A673 (cell line): ENCODE results near the gene PCARE. TPM values are rescaled to one million over a fixed set of nuclear protein-coding genes. Genes with fewer than 3 reads are reported as not detected.
"Not testable (repeated sequence)": the region's sequence is repeated elsewhere in the genome, so short reads cannot be mapped to it uniquely, and the experiment has no call there.

Experiments used
- BruUV-seq: library from RNA; stranded (reverse); fragments of 400-500 nt; replicated peaks from 2 replicates; lab custom pipeline; 2021; lab: Mats Ljungman, UMichigan
- CTCF ChIA-PET: fragments of 300-600 bp; sonication (Branson Sonifier 250); formaldehyde crosslinking; loops from one replicate; lab custom pipeline; 2022; ENCODE audit warnings: antibody characterized with exemption; lab: Charles Lee
- POLR2A ChIA-PET: fragments of 300-600 bp; sonication (Branson Sonifier 250); formaldehyde crosslinking; loops from one replicate; lab custom pipeline; 2022; ENCODE audit warnings: antibody characterized with exemption; ENCODE audit not compliant: low non-redundant PET; lab: Charles Lee
- DNase-seq: peaks from one replicate; pipeline ENCODE4 v3.0.0-alpha.2; 2015; ENCODE audit warnings: low spot score
- H3K27ac ChIP-seq: fragments of 200-600 bp; sonication (generic); 2 replicates; pipeline ENCODE4 v1.5.1; 2016; ENCODE audit warnings: mixed run types, low read depth, mild to moderate bottlenecking, mixed read lengths, antibody characterized with exemption, low read length; ENCODE audit not compliant: poor library complexity, severe bottlenecking
- H3K27me3 ChIP-seq: fragments of 200-600 bp; sonication (generic); replicated peaks from 2 replicates; pipeline ENCODE4 v1.6.1; 2017; ENCODE audit warnings: mixed run types, low read depth, mild to moderate bottlenecking, mixed read lengths, antibody characterized with exemption, low read length; ENCODE audit not compliant: insufficient read depth, poor library complexity
- H3K36me3 ChIP-seq: fragments of 200-600 bp; sonication (generic); 2 replicates; pipeline ENCODE4 v1.6.1; 2016; ENCODE audit warnings: mixed run types, mild to moderate bottlenecking, mixed read lengths, antibody characterized with exemption, low read length; ENCODE audit not compliant: insufficient read depth, poor library complexity, severe bottlenecking
- H3K4me1 ChIP-seq: fragments of 200-600 bp; sonication (generic); 2 replicates; pipeline ENCODE4 v1.6.1; 2017; ENCODE audit warnings: mixed run types, mild to moderate bottlenecking, mixed read lengths, antibody characterized with exemption, low read length; ENCODE audit not compliant: insufficient read depth, poor library complexity, severe bottlenecking
- H3K4me3 ChIP-seq: fragments of 200-600 bp; sonication (generic); 2 replicates; pipeline ENCODE4 v1.5.1; 2016; ENCODE audit warnings: low read depth, mixed run types, mild to moderate bottlenecking, mixed read lengths, low read length; ENCODE audit not compliant: poor library complexity, severe bottlenecking
- H3K9me3 ChIP-seq: fragments of 200-600 bp; sonication (generic); 2 replicates; pipeline ENCODE4 v1.6.1; 2016; ENCODE audit warnings: mixed run types, low read depth, mild to moderate bottlenecking, mixed read lengths, antibody characterized with exemption, low read length; ENCODE audit not compliant: poor library complexity, severe bottlenecking
- EZH2 ChIP-seq: fragments of 200-600 bp; sonication (generic); IDR thresholded peaks from 2 replicates; pipeline ENCODE4 v1.6.1; 2017; ENCODE audit warnings: borderline replicate concordance, low read depth, mild to moderate bottlenecking, mixed read lengths, antibody characterized with exemption, low read length; ENCODE audit not compliant: poor library complexity, severe bottlenecking
- intact Hi-C: fragments of 100-400 bp; cut with micrococcal nuclease; formaldehyde crosslinking; loops from one replicate; pipeline ENCODE4 v1.10.0; 2022; ENCODE audit not compliant: unreplicated experiment
- total RNA-seq: library from RNA; stranded (reverse); gene quantifications from 2 replicates; pipeline ENCODE4 v1.2.3, GENCODE V29; 2021
- TF ChIP-seq, protein P1 (sequence below): fragments of 300-800, 200-600 bp; sonication (generic); conservative IDR thresholded peaks from 2 replicates; pipeline ENCODE4 v1.5.1; 2017; ENCODE audit warnings: low read depth, mild to moderate bottlenecking, antibody characterized with exemption, low read length, moderate library complexity, mixed read lengths

PCARE gene
- total RNA-seq, 1 experiment from 2014 or later = not detected

DNA sequence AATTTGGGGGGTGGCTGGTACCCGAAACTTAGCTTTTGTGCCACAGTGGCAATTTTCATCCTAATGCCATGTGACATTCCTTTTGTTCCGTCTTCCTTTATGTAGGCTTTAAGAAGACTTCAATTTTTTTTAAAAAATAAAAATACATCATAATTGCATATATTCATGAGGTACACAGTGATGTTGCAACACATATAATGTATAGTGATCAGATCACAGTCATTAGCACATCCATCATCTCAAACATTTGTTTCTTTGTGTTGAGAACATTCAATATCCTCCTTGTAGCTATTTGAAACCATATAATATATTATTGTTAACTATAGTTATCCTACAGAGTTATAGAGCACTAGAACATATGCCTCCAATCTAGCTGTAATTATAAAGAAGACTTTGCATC lies 34.9 kb upstream of the PCARE start:
- BruUV-seq = no TSS peak
- CTCF ChIA-PET = no interaction called here

DNA sequence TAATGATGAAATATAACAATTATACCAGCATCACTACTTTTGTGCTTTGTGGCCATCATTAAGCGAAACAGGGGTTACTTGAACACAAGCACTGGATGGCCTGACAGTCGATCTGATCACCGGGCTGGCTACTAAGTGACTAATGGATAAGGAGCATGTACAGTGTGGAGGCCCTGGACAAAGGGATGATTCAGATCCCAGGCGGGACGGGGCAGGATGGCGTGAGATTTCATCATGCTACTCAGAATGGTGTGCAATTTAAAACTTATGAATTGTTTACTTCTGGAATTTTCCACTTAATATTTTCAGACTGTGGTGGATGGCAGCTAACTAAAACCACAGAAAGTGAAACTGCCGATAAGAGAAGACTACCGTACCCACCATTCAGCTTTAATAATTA lies 33.9 kb upstream of the PCARE start:
- no peak for TF ChIP-seq EZH2
- no peaks in the 10 kb centered on the region for H3K36me3 ChIP-seq
- POLR2A ChIA-PET = no interaction called here
- DNase-seq = peak; percentile 21
- no peaks in the 10 kb centered on the region for H3K9me3 ChIP-seq
- intact Hi-C loops = no loop called here
- no TSS peak for BruUV-seq
- no peaks in the 10 kb centered on the region for H3K4me1 ChIP-seq
- H3K4me3 ChIP-seq = no peak overlapping the region
- no peak overlapping the region for H3K27ac ChIP-seq
- H3K27me3 ChIP-seq = no peaks in the 10 kb centered on the region
- CTCF ChIA-PET = no interaction called here

More for the DNA sequence above, 34.9 kb upstream of the PCARE start:
- TF ChIP-seq, protein P1, sequence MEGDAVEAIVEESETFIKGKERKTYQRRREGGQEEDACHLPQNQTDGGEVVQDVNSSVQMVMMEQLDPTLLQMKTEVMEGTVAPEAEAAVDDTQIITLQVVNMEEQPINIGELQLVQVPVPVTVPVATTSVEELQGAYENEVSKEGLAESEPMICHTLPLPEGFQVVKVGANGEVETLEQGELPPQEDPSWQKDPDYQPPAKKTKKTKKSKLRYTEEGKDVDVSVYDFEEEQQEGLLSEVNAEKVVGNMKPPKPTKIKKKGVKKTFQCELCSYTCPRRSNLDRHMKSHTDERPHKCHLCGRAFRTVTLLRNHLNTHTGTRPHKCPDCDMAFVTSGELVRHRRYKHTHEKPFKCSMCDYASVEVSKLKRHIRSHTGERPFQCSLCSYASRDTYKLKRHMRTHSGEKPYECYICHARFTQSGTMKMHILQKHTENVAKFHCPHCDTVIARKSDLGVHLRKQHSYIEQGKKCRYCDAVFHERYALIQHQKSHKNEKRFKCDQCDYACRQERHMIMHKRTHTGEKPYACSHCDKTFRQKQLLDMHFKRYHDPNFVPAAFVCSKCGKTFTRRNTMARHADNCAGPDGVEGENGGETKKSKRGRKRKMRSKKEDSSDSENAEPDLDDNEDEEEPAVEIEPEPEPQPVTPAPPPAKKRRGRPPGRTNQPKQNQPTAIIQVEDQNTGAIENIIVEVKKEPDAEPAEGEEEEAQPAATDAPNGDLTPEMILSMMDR = no peak
- TF ChIP-seq EZH2 = no peak
- H3K27ac ChIP-seq = no peak overlapping the region
- POLR2A ChIA-PET = no interaction called here
- H3K4me3 ChIP-seq = no peak overlapping the region
- H3K4me1 ChIP-seq = no peaks in the 10 kb centered on the region
- H3K36me3 ChIP-seq = no peaks in the 10 kb centered on the region
- no peaks in the 10 kb centered on the region for H3K27me3 ChIP-seq
- H3K9me3 ChIP-seq = no peaks in the 10 kb centered on the region
- no peak for DNase-seq
- intact Hi-C loops = no loop called here

DNA sequence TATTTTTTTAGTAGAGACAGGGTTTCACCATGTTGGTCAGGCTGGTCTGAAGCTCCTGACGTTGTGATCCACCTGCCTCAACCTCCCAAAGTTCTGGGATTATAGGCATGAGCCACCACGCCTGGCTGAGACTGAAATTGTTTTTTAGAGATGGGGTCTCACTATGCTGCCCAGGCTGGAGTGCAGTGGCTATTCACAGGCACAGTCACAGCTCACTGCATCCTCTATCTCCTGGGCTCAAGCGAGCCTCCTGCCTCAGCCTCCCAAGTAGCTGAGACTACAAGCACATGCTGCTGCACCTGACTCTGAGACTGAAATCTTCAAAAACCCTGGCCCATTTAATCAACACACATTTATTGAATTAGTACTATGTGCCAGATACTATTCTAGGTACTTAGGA lies 33.2 kb upstream of the PCARE start:
- H3K27ac ChIP-seq, H3K4me1 ChIP-seq, H3K4me3 ChIP-seq, H3K9me3 ChIP-seq, H3K27me3 ChIP-seq, BruUV-seq, CTCF ChIA-PET, DNase-seq, H3K36me3 ChIP-seq, intact Hi-C loops, POLR2A ChIA-PET: not testable (repeated sequence)

DNA sequence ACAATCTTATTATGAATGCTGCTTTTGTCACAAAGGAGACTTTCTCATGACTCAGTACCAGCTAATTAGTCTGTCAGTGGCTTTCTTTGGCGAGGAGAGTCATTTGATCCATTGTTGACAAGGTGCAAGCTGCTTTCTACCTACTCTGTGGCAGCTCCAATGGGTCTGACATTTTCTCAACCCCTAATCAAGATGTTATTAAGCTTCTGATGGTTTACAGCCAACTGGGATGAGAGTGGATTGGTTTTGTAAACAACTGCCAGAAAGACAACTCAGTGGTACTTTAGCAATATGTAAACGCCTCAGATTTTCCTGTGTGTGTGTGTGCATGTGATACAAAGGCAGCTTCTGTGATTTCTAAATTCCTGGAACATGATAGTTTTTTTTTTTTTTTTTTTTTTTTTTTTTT lies 32.7 kb upstream of the PCARE start:
- no peak for TF ChIP-seq EZH2
- TF ChIP-seq, protein P1 = no peak
- Histone ChIP-seq H3K9me3 (no peaks in the 10 kb centered on the region), H3K4me1 (no peaks in the 10 kb centered on the region), H3K36me3 (no peaks in the 10 kb centered on the region), H3K4me3 (no peak overlapping the region), H3K27ac (no peak overlapping the region), H3K27me3 (no peaks in the 10 kb centered on the region)
- ChIA-PET CTCF (no interaction called here), POLR2A (no interaction called here)
- no TSS peak for BruUV-seq
- no peak for DNase-seq
- intact Hi-C loops = no loop called here
